GM12875 (cell line): ENCODE results near the gene CAP1.

Experiments used
- H3K4me3 ChIP-seq: one replicate; pipeline ENCODE4 v1.5.1; 2011; ENCODE audit warnings: low read depth, low read length, control low read depth
- CTCF ChIP-seq: IDR thresholded peaks from 2 replicates; pipeline ENCODE4 v1.5.1; 2011; ENCODE audit warnings: low read depth, mild to moderate bottlenecking, control low read depth, inconsistent platforms, low read length, moderate library complexity, borderline replicate concordance; ENCODE audit not compliant: insufficient read depth

The CAP1 gene

GRCh38 chr1:40120128-40120527 lies 79.6 kb downstream of the CAP1 start:
- TF ChIP-seq CTCF: no peak
- no peak overlapping the region for H3K4me3 ChIP-seq
